ENCODE results near the gene CYP2D6.
"Not testable (repeated sequence)": the region's sequence is repeated elsewhere in the genome, so short reads cannot be mapped to it uniquely, and the experiment has no call there.

Gene CYP2D6

GRCh38 chr22:42130639-42131431 is at the start of gene CYP2D6:
Gene CYP2D6, minus strand, starts transcription at chr22:42130810. Its CDS starts 19 bp downstream, at chr22:42130791.
- not testable (repeated sequence) for DNase-seq

GRCh38 chr22:42179616-42180015 is 49.0 kb upstream of the CYP2D6 start:
- DNase-seq, result no peak

GRCh38 chr22:42178910-42179519 is 48.4 kb upstream of the CYP2D6 start:
- DNase-seq, result no peak

GRCh38 chr22:42177891-42178336 is 47.3 kb upstream of the CYP2D6 start:
- no peak for DNase-seq

GRCh38 chr22:42176255-42176915 is 45.8 kb upstream of the CYP2D6 start:
- DNase-seq, result no peak

- no peak for DNase-seq
These were observed 43.5 kb upstream of the CYP2D6 start for GRCh38 chr22:42174062-42174461.

- no peak for DNase-seq
These were observed 42.7 kb upstream of the CYP2D6 start for GRCh38 chr22:42173183-42173926.

- no peak for DNase-seq
These were observed 42.2 kb upstream of the CYP2D6 start for GRCh38 chr22:42172773-42173172.

- DNase-seq, result no peak
These were observed 41.5 kb upstream of the CYP2D6 start for GRCh38 chr22:42171946-42172719.

GRCh38 chr22:42171417-42171816 is 40.8 kb upstream of the CYP2D6 start:
- no peak for DNase-seq

GRCh38 chr22:42170946-42171345 is 40.3 kb upstream of the CYP2D6 start:
- DNase-seq, result no peak

- DNase-seq, result peak; percentile 76 to 79
These were observed 38.5 kb upstream of the CYP2D6 start for GRCh38 chr22:42169055-42169469.

GRCh38 chr22:42168476-42168875 is 37.9 kb upstream of the CYP2D6 start:
- DNase-seq, result no peak

- no peak for DNase-seq
These were observed 36.5 kb upstream of the CYP2D6 start for GRCh38 chr22:42167066-42167465.

GRCh38 chr22:42164901-42165300 is 34.3 kb upstream of the CYP2D6 start:
- DNase-seq, result no peak

- DNase-seq, result no peak
These were observed 32.9 kb upstream of the CYP2D6 start for GRCh38 chr22:42163515-42163914.

GRCh38 chr22:42162728-42163489 is 32.3 kb upstream of the CYP2D6 start:
- DNase-seq, result no peak

GRCh38 chr22:42160830-42161696 is 30.5 kb upstream of the CYP2D6 start:
- DNase-seq, result no peak

GRCh38 chr22:42160251-42160650 is 29.6 kb upstream of the CYP2D6 start:
- DNase-seq, result no peak

- DNase-seq, result no peak
These were observed 28.0 kb upstream of the CYP2D6 start for GRCh38 chr22:42158456-42159132.
